Measurements from ENCODE around the gene PRPF19.

PRPF19 gene

DNA sequence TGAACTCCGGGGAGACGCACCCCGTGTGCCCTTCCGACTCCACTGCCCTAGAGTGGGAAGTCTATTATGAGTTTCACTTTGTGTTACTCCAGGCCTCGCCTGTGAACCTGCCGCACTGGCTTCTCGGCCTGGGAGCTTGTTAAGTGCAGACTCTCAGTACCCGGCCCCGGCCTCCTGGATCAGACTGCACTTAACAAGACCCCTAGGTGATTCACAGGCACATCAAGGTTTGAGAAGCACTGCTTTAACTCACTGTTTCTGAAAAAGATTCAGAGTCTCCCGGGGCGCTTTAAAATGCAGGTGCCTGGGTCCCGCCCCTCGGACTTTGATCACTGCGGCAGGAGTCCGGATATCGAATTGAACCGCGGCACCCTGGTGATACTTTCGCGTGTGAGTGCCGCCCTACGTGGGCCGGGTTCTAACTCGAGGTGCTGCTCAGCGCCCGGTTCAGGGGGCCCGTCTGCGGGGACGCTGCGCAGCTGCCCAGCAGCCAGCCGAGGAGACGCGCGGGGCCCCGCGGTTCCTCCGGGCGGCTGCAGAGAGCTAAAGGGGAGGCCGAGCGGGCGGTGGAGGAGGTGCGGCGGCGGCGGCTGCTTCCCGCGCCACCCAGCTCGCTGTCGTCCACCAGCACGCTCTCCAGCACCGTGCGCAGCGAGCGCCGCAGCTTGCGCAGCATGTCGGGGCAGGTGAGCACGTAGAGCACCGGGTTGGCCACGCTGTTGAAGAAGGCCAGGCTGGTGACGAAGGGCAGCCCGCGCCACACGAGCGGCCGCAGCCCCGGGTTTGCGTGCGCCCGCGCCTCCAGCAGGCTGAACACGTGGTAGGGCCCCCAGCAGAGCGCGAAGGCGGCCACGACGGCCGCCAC lies 54.0 kb downstream of the PRPF19 start:
- no peak for TF ChIP-seq CTCF (IDR thresholded peaks at IDR 0.05; ENCODE audit: insufficient read depth, missing control alignments)
- FAIRE-seq (no peak), DNase-seq (ENCODE audit: insufficient read length, low spot score) (no peak)

DNA sequence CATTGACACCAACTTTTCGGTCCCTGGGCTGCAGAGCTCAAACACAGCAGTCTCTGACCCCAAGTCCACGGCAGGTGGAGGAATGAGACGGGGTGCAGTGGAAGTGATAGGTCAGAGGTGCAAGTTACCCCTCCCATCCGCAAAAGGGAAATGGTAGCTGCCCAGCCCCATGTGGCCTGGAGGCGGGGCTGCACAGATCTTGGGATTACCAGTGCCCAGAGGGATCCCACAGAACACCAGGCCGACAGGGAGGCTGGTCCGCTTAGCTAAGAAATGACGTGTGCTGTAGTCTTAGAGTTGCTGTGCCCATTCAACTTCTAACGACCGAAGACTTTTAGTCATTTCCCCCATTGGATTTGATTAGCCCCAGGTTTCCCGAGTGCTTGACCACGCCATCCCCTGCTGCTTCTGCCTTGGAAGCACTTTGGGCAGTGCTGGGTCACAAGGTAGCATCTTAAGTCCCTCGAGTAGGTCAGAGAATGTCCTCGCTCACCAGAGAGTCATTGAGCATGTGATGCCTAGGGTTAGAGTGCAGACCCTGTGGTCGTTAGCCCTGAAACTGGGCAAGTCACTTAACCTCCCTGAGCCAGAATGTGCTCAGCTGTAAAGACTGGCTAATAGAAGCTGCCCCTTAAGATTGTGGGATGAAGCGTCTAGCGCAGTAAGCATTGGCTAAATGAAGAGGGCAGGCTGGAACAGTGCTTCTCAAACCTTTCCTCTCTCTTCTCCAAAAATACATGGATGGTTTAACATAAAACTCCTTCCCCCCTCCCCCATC lies 54.9 kb downstream of the PRPF19 start:
- no peak for TF ChIP-seq CTCF (IDR thresholded peaks at IDR 0.05; ENCODE audit: insufficient read depth, missing control alignments)
- DNase-seq (ENCODE audit: insufficient read length, low spot score) (no peak), FAIRE-seq (no peak)

GRCh38 chr11:60849641-60850520 lies 56.5 kb downstream of the PRPF19 start:
- no peak for DNase-seq (ENCODE audit: insufficient read length, low spot score)
- no peak for FAIRE-seq
- TF ChIP-seq CTCF (IDR thresholded peaks at IDR 0.05; ENCODE audit: insufficient read depth, missing control alignments): no peak

DNA sequence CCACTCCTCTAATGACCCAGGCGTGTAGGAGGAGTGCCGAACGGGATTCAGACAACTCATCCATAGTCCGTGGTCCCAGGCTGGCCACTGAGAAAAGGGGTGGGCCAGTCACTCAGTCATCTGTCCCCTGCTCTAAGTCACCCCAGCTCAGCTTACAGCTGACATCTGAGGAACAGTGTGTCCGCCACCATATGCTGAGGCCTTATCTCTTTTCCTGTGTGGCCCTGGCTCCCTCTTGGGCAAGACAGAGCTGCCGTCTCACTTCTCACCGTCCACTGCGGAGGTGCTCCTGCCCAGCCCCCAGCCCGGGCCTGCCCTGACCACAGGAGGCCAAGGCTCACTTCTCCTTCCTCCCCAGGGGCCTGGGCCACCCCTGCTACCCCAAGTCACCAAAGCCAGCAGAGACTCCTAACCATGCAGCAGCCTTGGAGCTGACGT lies 57.7 kb downstream of the PRPF19 start:
- no peak for FAIRE-seq
- TF ChIP-seq CTCF (IDR thresholded peaks at IDR 0.05; ENCODE audit: insufficient read depth, missing control alignments): no peak
- no peak for DNase-seq (ENCODE audit: insufficient read length, low spot score)

DNA sequence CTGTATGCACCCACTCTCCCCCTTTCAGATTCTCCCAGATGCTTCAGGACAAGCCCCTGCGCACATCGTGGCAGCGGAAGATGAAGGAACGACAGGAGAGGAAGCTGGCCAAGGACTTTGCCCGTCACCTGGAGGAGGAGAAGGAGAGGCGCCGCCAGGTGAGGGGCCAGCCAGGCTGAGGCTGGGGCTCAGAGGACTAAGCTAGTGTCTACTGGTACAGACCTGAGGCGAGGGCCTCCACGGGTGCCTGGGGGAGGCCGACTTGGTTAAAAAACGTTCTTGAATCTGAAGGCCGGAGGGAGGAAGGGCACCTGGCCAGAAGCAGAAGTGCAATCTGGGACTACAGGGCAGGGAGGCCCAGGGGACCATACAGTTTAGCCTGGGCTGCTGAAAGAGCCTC lies 58.5 kb downstream of the PRPF19 start:
- TF ChIP-seq CTCF (IDR thresholded peaks at IDR 0.05; ENCODE audit: insufficient read depth, missing control alignments): no peak
- FAIRE-seq (no peak), DNase-seq (ENCODE audit: insufficient read length, low spot score) (no peak)

DNA sequence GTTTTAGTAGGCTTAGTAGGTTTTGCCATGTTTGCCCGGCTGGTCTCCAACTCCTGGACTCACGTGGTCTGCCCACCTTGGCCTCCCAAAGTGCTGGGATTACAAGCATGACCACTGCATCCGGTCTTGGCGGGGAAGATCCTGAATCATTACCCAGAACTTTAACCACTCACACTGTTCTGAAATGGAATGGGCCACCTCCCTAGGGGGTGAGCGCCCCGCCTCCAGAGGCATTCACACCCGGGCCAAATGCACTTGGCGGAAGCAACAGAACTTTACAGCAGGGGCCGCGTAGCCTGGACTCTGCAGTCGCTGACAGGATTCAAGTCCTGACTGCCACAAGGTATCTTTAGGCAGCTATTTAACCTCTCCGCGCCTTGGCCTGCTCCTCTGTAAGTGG lies 59.1 kb downstream of the PRPF19 start:
- DNase-seq (ENCODE audit: insufficient read length, low spot score) (no peak), FAIRE-seq (no peak)
- no peak for TF ChIP-seq CTCF (IDR thresholded peaks at IDR 0.05; ENCODE audit: insufficient read depth, missing control alignments)

Measured in D721Med (cell line).